ENCODE measurements around the gene NUPR1. TPM values are rescaled to one million over a fixed set of nuclear protein-coding genes. Genes with fewer than 3 reads are reported as not detected.
"Not testable (repeated sequence)": the region's sequence is repeated elsewhere in the genome, so short reads cannot be mapped to it uniquely, and the experiment has no call there.

NUPR1 gene
- total RNA-seq, 1 donor from 2014 or later, result 33.1 TPM

DNA sequence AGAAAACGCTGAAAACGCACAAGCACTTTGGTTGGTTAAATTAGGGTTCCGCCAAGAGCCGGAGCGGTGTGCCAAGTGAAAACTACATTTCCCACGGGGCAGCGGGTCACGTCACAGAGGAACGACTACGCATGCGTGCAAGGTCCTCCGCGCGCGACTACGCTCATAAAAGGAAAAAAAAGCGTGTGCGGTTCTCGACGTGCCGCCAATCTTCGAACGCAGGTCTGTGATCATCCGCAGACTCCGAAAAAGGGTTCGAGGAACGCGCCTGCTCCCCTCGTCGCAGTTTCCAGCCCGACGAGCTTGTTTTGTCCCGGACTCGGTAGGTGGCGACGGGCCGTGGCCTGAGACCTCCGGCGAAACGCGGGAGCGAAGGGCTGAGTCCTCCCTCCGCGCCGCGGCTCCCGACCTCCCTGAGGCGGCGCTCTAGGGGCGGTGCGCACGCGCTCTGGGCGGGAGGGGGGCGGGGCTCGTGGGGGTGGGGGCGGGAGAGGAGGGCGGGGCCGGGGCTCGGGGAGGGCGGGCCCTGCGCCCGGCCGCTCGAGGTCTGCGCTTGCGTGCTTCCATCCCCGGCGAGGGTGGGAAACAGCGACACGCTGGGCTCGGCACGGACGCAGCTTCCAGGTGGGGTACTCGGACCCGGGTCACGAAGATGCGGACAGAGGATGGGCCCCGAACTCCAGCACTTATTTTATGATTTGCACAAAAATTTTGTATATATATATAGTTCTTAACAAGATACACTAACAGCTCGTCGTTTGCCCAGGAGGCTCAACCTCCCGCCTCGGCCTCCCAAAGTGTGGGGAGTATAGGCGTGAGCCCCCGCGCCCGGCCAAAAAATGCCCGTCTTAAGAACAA lies 15.2 kb upstream of the NUPR1 start, which contains the start of gene SGF29:
Gene SGF29 (plus strand): TSS at position 145 of the 858 bp plus-strand sequence. CDS start 27,150 bp downstream, outside the sequence.
- H3K27ac ChIP-seq (replicated peaks), result peak within 1 kb of the TSS; percentile 94
- intact Hi-C loops (cut with micrococcal nuclease), result loop anchor here (10.0 kb wide), 1 partner anchor 59 kb away; the partner anchor contains the start of genes APOBR and CLN3
- TF ChIP-seq, protein P1, sequence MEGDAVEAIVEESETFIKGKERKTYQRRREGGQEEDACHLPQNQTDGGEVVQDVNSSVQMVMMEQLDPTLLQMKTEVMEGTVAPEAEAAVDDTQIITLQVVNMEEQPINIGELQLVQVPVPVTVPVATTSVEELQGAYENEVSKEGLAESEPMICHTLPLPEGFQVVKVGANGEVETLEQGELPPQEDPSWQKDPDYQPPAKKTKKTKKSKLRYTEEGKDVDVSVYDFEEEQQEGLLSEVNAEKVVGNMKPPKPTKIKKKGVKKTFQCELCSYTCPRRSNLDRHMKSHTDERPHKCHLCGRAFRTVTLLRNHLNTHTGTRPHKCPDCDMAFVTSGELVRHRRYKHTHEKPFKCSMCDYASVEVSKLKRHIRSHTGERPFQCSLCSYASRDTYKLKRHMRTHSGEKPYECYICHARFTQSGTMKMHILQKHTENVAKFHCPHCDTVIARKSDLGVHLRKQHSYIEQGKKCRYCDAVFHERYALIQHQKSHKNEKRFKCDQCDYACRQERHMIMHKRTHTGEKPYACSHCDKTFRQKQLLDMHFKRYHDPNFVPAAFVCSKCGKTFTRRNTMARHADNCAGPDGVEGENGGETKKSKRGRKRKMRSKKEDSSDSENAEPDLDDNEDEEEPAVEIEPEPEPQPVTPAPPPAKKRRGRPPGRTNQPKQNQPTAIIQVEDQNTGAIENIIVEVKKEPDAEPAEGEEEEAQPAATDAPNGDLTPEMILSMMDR (IDR thresholded peaks at IDR 0.05; ENCODE audit: borderline replicate concordance), result peak; percentile 45
- DNase-seq, result peak; percentile 92
- peak within 1 kb of the TSS; percentile 68 for H3K4me3 ChIP-seq
- no peaks in the 10 kb centered on the region for H3K27me3 ChIP-seq (ENCODE audit: low read depth)
- no peaks in the 10 kb centered on the region for H3K9me3 ChIP-seq (replicated peaks)
- peaks cover 20% of the 10 kb centered on the region for H3K4me1 ChIP-seq
- H3K36me3 ChIP-seq, result peaks cover 10% of the 10 kb centered on the region

DNA sequence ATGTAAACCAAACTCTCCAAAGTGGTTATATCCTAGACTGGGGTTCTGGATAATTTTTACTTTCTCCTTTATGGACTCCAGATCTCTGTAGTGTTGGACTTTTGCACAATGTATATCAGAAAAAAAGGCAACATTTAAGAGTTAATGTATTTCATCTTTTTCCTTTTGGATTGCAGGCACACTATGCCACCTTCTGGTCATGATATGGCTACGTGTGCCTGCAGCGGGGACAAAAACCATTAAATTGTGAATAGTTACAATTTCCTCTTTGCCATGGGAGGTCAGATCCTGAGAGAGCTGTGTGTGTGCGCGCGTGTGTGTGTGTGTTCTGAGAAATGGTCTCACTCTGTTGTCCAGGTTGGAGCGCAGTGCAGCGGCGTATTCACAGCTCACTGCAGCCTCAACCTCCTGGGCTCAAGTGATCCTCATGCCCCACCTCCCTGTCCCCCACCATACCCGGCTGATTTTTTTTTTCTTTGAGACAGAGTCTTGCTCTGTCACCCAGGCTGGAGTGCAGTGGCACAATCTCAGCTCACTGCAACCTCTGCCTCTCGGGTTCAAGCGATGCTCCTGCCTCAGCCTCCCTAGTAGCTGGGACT lies 10.6 kb upstream of the NUPR1 start:
- Histone ChIP-seq H3K4me3 (no peak overlapping the region), H3K4me1 (peaks cover 8% of the 10 kb centered on the region), H3K27me3 (ENCODE audit: low read depth) (peaks cover 5% of the 10 kb centered on the region), H3K9me3 (replicated peaks) (no peaks in the 10 kb centered on the region), H3K27ac (replicated peaks) (no peak overlapping the region), H3K36me3 (no peaks in the 10 kb centered on the region)
- DNase-seq, result no peak
- intact Hi-C loops (cut with micrococcal nuclease), result no loop called here
- TF ChIP-seq, protein P1 (IDR thresholded peaks at IDR 0.05; ENCODE audit: borderline replicate concordance), result peak; percentile 63

DNA sequence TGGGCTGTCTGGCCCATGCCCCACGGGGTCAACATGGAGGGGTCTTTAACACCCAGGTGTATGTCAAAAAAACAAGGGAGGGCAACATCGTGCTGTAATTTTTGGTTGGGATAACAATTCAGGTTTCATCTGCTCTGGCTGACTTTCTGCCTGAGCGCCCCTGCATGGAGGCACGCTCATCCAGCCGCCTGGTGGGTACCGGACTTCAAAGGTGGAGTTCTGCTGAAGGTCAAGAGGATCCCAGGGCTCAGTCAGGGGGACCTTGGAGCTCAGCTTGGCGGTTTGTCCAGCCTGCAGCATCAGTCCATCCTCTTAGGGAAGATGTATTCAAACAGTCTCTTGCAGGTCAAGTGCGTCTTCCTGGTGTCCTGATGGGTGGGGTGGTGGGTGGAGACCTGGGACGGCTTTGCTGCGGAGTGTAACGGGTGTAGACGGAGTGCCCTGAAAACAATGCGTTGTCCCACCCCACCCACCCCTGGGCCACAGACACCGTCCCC lies 9.6 kb upstream of the NUPR1 start:
- no peak overlapping the region for H3K4me3 ChIP-seq
- no peaks in the 10 kb centered on the region for H3K9me3 ChIP-seq (replicated peaks)
- H3K27me3 ChIP-seq (ENCODE audit: low read depth), result peaks cover 5% of the 10 kb centered on the region
- intact Hi-C loops (cut with micrococcal nuclease), result no loop called here
- H3K27ac ChIP-seq (replicated peaks), result no peak overlapping the region
- TF ChIP-seq, protein P1 (IDR thresholded peaks at IDR 0.05; ENCODE audit: borderline replicate concordance), result no peak
- H3K36me3 ChIP-seq, result no peaks in the 10 kb centered on the region
- peaks cover 4% of the 10 kb centered on the region for H3K4me1 ChIP-seq
- DNase-seq, result no peak

DNA sequence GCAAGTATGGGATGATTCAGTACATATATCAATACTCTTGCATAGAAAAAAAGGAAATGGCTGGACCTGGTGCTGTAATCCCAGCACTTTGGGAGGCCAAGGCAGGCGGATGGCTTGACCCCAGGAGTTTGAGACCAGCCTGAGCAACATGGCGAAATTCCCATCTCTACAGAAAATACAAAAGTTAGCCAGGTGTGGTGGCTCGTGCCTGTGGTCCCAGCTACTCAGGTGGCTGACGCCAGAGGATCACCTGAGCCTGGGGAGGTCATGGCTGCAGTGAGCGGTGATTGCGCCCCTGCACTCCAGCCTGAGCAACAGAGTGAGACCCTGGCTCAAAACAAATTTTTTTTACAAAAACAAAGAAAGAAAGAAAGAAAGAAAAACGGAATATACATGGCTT lies 7.9 kb upstream of the NUPR1 start:
- Histone ChIP-seq H3K27me3 (ENCODE audit: low read depth) (peaks cover 5% of the 10 kb centered on the region), H3K27ac (replicated peaks) (no peak overlapping the region), H3K4me3 (no peak overlapping the region), H3K4me1 (no peaks in the 10 kb centered on the region), H3K36me3 (no peaks in the 10 kb centered on the region), H3K9me3 (replicated peaks) (no peaks in the 10 kb centered on the region)
- no peak for DNase-seq
- intact Hi-C loops (cut with micrococcal nuclease), result no loop called here
- TF ChIP-seq, protein P1 (IDR thresholded peaks at IDR 0.05; ENCODE audit: borderline replicate concordance), result no peak

DNA sequence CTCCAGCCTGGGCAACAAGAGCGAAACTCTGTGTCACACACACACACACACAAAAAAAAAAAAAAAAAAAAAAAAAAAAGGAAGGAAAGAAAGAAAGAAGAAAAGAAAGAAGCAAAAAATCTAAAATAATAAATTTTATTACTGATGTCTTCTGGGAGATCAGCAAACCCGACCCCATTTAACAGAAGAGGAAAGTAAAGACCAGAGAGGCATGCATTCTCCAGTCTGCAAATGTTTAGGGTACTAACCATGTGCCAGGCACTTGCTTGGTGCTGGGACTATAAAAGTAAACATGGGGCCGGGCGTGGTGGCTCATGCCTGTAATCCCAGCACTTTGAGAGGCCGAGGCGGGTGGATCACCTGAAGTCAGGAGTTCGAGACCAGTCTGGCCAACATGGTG lies 7.2 kb upstream of the NUPR1 start:
- H3K27ac ChIP-seq (replicated peaks); DNase-seq; H3K4me3 ChIP-seq; intact Hi-C loops (cut with micrococcal nuclease); H3K9me3 ChIP-seq (replicated peaks); H3K36me3 ChIP-seq; H3K4me1 ChIP-seq; H3K27me3 ChIP-seq (ENCODE audit: low read depth): not testable (repeated sequence)

Measured in left ventricle myocardium inferior (tissue), 1 donor.